Memory B cell (primary cell): ENCODE results near the gene FNDC8.
"Not testable (repeated sequence)": the region's sequence is repeated elsewhere in the genome, so short reads cannot be mapped to it uniquely, and the experiment has no call there.

Experiments used
- ATAC-seq: fragments of 150-1000 bp; cut with Tn5 transposase; 2 replicates; pipeline ENCODE4 v1.10.0; 2021; ENCODE audit warnings: low read depth, mild to moderate bottlenecking, moderate library complexity
- DNase-seq, 2 donors: peaks; one replicate each; pipeline ENCODE4 v3.0.0; 2022; ENCODE audit warnings: low spot score in 2 of 2
- H3K27ac Mint-ChIP-seq: one replicate; pipeline ENCODE4 v1.8.0; 2022; ENCODE audit warnings: mild to moderate bottlenecking, moderate library complexity, mixed read lengths
- H3K27me3 Mint-ChIP-seq: one replicate; pipeline ENCODE4 v1.8.0; 2022; ENCODE audit warnings: mixed read lengths
- H3K36me3 Mint-ChIP-seq: one replicate; pipeline ENCODE4 v1.8.0; 2022; ENCODE audit warnings: mild to moderate bottlenecking, mixed read lengths
- H3K4me1 Mint-ChIP-seq: one replicate; pipeline ENCODE4 v1.8.0; 2022; ENCODE audit warnings: mixed read lengths
- H3K4me3 Mint-ChIP-seq: one replicate; pipeline ENCODE4 v1.8.0; 2022; ENCODE audit warnings: mild to moderate bottlenecking, moderate library complexity, mixed read lengths
- H3K9me3 Mint-ChIP-seq: one replicate; pipeline ENCODE4 v1.8.0; 2022; ENCODE audit warnings: mixed read lengths

FNDC8 gene

DNA sequence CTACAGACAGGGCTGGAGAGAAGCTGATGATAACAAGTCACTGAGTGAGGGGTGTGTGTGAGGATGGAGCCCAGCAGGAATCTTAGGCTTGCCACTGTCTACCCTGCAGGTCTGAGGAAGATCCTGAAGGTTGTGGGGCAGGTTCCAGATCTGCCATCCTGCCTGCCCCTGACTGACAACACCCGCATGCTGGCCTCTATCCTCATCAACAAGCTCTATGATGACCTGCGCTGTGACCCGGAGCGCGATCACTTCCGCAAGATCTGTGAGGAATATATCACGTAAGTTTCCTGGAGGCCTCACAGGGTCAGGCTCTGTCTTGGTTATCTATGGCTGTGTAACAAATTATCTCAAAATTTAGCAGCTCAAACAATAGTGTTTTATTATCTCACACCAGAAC is 42.5 kb downstream of the FNDC8 start:
- DNase-seq (no peak), ATAC-seq (no peak)
- H3K4me3 Mint-ChIP-seq = no peak overlapping the region
- peaks cover 32% of the 10 kb centered on the region for H3K27me3 Mint-ChIP-seq
- no peak overlapping the region for H3K27ac Mint-ChIP-seq
- no peaks in the 10 kb centered on the region for H3K9me3 Mint-ChIP-seq
- no peaks in the 10 kb centered on the region for H3K36me3 Mint-ChIP-seq
- no peaks in the 10 kb centered on the region for H3K4me1 Mint-ChIP-seq

DNA sequence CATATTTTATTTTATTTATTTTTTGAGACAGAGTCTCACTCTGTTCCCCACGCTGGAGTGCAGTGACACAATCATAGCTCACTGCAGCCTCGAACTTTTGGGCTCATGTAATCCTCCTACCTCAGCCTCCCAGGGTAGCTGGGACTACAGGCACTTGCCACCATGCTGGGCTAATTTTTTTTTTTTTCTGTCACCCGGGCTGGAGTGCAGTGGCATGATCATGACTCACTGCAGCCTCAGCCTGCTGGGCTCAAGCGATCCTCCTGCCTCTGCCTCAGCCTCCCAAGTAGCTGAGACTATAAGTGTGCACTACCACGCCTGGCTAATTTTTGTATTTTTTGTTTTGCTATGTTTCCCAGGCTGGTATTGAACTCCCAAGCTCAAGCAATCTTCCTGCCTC is 43.3 kb downstream of the FNDC8 start:
- H3K27me3 Mint-ChIP-seq = peaks cover 32% of the 10 kb centered on the region
- no peaks in the 10 kb centered on the region for H3K4me1 Mint-ChIP-seq
- DNase-seq (no peak), ATAC-seq (no peak)
- no peaks in the 10 kb centered on the region for H3K9me3 Mint-ChIP-seq
- no peak overlapping the region for H3K27ac Mint-ChIP-seq
- no peaks in the 10 kb centered on the region for H3K36me3 Mint-ChIP-seq
- H3K4me3 Mint-ChIP-seq = no peak overlapping the region

DNA sequence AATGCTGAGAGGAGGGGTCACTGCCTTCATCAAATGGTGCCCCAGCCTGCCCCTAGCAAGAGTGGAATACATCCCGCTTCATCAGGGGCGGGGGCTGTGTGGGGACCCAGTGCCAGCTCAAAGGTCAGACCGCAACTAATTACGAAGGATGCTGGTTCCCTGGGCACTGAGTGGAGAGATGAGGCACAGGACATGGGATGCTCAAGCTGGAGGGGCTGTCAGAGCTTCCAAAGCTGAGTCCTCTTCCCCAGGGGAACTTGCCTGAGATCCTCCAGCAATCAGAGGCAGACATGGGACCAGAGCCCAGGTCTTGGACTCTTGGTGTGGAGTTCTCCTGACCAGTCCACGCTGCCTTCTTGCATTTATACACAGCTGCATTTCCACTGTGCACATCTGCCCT is 45.1 kb downstream of the FNDC8 start:
- DNase-seq = no peak
- H3K4me3 Mint-ChIP-seq = no peak overlapping the region
- peaks cover 24% of the 10 kb centered on the region for H3K27me3 Mint-ChIP-seq
- no peaks in the 10 kb centered on the region for H3K9me3 Mint-ChIP-seq
- ATAC-seq = no peak
- H3K27ac Mint-ChIP-seq = no peak overlapping the region
- H3K4me1 Mint-ChIP-seq = no peaks in the 10 kb centered on the region
- no peaks in the 10 kb centered on the region for H3K36me3 Mint-ChIP-seq

DNA sequence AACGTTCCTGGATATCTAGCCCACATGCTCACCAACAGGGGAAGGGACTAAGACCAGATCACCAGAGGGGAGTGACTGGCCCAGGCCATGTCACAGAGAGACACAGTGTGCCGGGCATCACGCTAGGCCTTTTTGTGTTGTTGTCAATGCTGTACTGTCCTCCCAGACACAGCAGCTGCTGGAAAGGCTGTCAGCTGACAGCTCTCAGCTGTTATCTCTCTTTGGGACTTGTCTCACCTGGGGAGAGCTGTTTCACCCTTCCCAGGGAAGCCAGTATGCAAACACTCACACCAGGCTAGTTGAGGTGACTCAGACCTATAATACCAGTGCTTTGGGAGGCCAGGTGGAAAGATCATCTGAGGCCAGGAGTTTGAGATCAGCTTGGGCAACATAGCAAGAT is 45.6 kb downstream of the FNDC8 start:
- Mint-ChIP-seq H3K27me3 (peaks cover 24% of the 10 kb centered on the region), H3K36me3 (no peaks in the 10 kb centered on the region), H3K4me1 (no peaks in the 10 kb centered on the region), H3K9me3 (no peaks in the 10 kb centered on the region), H3K27ac (no peak overlapping the region), H3K4me3 (no peak overlapping the region)
- ATAC-seq (no peak), DNase-seq (no peak)

DNA sequence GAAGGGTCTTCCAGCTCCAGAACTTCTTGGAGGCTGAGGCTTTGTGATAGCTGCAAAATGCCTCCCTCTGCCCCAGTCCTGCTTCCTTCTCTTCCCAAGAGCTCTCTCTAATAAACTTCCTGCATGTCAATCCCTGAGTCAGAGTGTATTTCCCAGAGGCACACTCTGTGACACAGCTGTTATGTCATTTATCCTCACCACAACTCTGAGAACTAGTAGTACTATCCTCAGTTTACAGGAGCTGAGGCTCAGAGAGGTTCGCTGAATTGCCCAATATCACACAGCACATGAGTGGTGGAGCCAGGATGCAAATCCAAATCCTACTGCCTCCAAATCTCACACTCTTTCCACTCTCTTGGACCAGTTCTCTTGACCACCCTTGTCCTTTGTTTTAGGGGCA is 46.3 kb downstream of the FNDC8 start:
- ATAC-seq = no peak
- Mint-ChIP-seq H3K27me3 (peaks cover 24% of the 10 kb centered on the region), H3K4me1 (no peaks in the 10 kb centered on the region), H3K36me3 (no peaks in the 10 kb centered on the region), H3K27ac (no peak overlapping the region), H3K4me3 (no peak overlapping the region), H3K9me3 (no peaks in the 10 kb centered on the region)
- no peak for DNase-seq

DNA sequence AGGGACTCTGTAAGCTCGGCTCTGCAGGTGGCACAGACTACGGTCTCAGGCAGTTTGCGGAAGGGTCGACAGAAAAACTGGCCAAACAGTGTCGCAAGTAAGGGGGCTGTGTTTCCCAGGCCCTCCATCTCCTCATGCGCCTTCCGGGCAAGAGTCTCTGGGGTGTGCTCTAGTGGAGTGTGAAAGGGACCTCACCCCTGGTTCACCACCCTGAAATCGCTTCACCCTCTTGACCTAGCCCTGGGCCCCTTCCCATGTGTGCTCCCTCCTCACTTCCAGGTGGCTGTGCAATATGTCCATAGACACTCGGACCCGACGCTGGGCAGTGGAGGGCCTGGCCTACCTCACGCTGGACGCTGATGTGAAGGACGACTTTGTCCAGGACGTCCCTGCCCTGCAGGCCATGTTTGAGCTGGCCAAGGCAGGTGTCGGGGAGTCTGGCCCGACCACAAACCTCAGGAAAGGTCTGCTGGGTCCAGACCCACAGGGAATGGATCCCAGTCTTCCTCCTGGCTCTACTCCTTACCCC is 48.5 kb downstream of the FNDC8 start:
- peaks cover 19% of the 10 kb centered on the region for H3K27me3 Mint-ChIP-seq
- no peak overlapping the region for H3K4me3 Mint-ChIP-seq
- no peaks in the 10 kb centered on the region for H3K36me3 Mint-ChIP-seq
- H3K4me1 Mint-ChIP-seq = no peaks in the 10 kb centered on the region
- ATAC-seq (no peak), DNase-seq (no peak)
- H3K9me3 Mint-ChIP-seq = no peaks in the 10 kb centered on the region
- H3K27ac Mint-ChIP-seq = no peak overlapping the region

DNA sequence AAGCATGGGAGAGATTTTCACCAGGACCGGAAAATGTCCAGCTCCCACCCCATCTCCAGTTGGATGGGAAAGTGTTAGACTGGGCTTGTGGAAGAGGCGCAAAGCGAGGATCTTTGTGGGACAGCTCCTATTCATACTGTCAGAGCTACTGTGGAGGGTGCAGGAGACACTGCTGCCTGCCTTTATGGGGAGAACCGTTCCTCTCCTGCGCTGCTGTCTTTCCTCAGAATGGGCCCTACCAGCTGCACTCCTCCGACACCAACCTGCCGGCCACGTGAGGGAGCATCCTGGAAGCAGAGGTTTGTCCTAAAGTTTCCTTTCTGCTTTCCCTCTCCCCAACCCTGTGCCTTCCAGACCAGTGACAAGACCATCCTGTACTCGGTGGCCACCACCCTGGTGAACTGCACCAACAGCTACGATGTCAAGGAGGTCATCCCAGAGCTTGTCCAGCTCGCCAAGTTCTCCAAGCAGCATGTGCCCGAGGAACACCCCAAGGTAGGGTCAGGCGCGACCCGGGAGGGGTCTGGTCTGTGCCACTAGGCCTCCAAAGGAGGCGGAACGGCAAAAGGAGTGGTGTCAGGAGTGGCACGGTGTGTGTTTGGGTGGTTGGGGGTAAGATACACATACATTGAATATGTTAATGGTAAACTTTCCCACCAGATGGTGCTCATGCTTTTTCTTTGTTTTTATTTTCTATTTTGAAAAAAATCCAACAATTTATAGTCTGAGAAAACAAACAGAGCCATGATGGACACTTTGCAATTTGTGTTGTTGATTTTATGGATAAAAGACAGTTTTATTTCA is 49.8 kb downstream of the FNDC8 start:
- ATAC-seq (peak; percentile 22), DNase-seq (no peak)
- Mint-ChIP-seq H3K9me3 (no peaks in the 10 kb centered on the region), H3K27me3 (peaks cover 17% of the 10 kb centered on the region), H3K27ac (no peak overlapping the region), H3K4me3 (no peak overlapping the region), H3K4me1 (no peaks in the 10 kb centered on the region), H3K36me3 (no peaks in the 10 kb centered on the region)

DNA sequence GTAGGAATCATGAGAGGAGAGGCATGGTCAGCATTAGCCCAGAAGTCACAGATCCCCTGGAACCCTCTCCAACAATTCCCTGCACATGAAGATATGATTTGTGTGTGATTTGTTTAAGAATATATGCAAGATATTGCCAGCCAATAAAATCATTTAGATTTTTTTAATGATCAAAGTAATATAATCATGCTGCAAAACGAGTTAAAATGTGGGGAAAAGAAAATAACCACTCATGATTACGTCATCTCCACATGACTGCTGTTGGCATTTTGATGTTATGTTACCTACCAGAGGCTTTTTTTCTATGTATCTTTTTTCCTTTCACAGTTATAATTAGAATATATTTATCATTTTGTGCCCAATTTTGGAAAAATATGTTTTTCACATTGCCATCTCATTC is 50.4 kb downstream of the FNDC8 start:
- ATAC-seq (no peak), DNase-seq (no peak)
- no peaks in the 10 kb centered on the region for H3K4me1 Mint-ChIP-seq
- no peaks in the 10 kb centered on the region for H3K9me3 Mint-ChIP-seq
- no peak overlapping the region for H3K4me3 Mint-ChIP-seq
- peaks cover 15% of the 10 kb centered on the region for H3K27me3 Mint-ChIP-seq
- H3K36me3 Mint-ChIP-seq = no peaks in the 10 kb centered on the region
- H3K27ac Mint-ChIP-seq = no peak overlapping the region

DNA sequence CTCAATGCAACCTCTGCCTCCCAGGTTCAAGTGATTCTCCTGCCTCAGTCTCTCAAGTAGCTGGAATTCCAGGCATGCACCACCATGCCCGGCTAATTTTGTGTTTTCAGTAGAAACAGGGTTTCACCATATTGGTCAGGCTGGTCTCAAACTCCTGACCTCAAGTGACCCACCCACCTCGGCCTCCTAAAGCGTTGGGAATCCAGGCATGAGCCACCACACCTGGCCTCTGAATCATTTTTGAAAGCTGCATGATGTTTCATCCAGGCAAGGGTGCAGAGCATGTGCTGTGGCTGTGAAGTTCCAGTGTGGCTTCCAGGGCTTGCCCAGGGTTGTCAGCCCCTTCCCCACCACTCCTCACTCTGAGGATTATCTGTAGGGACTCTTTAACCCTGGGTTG is 50.9 kb downstream of the FNDC8 start:
- not testable (repeated sequence) for H3K9me3 Mint-ChIP-seq, H3K4me3 Mint-ChIP-seq, DNase-seq, H3K36me3 Mint-ChIP-seq, ATAC-seq, H3K27ac Mint-ChIP-seq, H3K4me1 Mint-ChIP-seq
- peaks cover 15% of the 10 kb centered on the region for H3K27me3 Mint-ChIP-seq

DNA sequence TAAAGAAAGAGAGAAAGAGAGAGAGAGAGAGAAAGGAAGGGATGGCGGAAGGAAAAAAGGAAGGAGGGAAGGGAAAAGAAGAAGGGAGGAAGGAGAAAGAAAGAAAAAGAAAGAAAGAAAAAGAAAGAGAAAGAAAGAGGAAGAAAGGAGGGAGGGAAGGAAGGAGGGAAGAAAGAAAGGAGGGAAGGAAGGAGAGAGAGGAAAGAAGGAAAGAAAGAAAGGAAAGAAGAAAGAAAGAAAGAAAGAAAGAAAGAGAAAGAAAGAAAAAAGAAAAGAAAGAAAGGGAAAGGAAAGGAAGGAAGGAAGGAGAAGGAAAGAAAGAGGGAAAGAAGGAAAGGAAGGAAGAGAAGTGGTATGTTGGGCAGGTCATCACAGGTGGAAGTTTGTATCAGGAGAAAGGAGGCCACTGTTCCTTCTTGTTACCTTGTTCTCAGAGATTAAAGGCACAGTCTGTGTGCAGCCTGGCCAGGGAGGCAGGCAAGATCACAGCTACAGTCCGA is 53.5 kb downstream of the FNDC8 start:
- DNase-seq (no peak), ATAC-seq (no peak)
- H3K9me3 Mint-ChIP-seq = no peaks in the 10 kb centered on the region
- H3K36me3 Mint-ChIP-seq = no peaks in the 10 kb centered on the region
- peaks cover 10% of the 10 kb centered on the region for H3K27me3 Mint-ChIP-seq
- no peaks in the 10 kb centered on the region for H3K4me1 Mint-ChIP-seq
- no peak overlapping the region for H3K4me3 Mint-ChIP-seq
- no peak overlapping the region for H3K27ac Mint-ChIP-seq

DNA sequence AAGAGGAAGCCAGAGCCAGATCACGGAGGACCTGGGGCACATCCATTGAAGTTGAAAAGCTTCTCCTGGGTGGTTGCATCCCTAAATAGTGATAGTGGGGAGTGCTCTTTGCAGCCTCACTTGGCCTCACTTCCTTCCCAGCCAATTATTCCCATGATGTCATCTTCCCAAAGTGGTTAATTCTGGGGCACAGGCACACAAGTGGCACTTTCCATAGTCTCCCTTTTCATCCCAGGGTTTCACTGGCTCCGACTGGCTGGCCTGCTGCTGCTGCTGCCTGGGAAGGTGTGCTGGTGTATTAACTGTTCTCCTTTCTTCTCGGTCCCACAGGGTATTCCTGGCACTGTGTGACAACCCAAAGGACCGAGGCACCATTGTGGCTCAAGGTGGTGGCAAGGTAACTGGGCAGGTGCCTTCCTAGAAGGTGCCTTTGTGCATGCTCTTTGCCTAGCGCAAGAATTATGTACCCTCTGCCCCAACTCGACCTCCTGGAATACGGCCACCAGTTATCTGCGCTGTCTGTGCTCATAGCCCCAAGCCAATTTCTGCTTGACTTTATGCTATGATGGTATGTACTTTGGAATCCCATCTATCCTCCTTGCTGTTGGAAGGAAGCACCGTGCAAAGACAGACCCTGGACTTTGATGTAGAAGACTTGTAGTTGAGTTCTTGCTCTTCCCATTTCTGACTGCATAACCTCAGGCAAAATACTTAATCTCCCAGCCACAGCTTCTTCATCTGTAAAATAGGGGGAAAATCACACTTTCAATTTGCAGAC is 54.4 kb downstream of the FNDC8 start:
- peaks cover 10% of the 10 kb centered on the region for H3K27me3 Mint-ChIP-seq
- no peak overlapping the region for H3K4me3 Mint-ChIP-seq
- DNase-seq (peak in 1 of 2 donors; percentile 2), ATAC-seq (no peak)
- H3K27ac Mint-ChIP-seq = no peak overlapping the region
- H3K9me3 Mint-ChIP-seq = no peaks in the 10 kb centered on the region
- no peaks in the 10 kb centered on the region for H3K4me1 Mint-ChIP-seq
- no peaks in the 10 kb centered on the region for H3K36me3 Mint-ChIP-seq

DNA sequence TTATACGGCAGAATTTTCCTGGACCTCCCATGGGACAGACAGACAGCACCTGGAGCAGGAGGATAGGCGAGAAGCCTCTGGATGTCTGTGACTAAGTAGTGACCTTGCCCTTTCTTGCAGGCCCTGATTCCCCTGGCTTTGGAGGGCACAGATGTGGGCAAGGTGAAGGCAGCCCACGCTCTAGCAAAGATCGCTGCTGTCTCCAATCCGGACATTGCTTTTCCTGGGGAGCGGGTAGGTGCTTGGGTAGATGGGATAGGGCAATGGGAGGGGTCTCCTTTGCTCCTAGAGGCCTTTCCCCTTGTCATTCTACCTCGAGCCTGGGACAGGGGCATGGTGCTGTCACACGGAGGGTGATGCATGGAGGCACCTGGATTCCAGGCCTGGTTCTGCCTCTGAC is 55.5 kb downstream of the FNDC8 start:
- no peak for DNase-seq
- no peaks in the 10 kb centered on the region for H3K9me3 Mint-ChIP-seq
- no peaks in the 10 kb centered on the region for H3K4me1 Mint-ChIP-seq
- ATAC-seq = no peak
- H3K4me3 Mint-ChIP-seq = no peak overlapping the region
- H3K27me3 Mint-ChIP-seq = peaks cover 10% of the 10 kb centered on the region
- H3K27ac Mint-ChIP-seq = no peak overlapping the region
- H3K36me3 Mint-ChIP-seq = no peaks in the 10 kb centered on the region

DNA sequence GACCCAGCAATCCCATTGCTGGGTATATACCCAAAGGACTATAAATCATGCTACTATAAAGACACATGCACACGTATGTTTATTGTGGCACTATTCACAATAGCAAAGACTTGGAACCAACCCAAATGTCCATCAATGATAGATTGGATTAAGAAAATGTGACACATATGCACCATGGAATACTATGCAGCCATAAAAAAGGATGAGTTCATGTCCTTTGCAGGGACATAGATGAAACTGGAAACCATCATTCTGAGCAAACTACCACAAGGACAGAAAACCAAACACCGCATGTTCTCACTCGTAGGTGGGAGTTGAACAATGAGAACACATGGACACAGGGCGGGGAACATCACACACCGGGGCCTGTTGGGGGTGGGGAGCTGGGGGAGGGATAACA is 58.0 kb downstream of the FNDC8 start:
- H3K27ac Mint-ChIP-seq, DNase-seq, H3K9me3 Mint-ChIP-seq, ATAC-seq, H3K36me3 Mint-ChIP-seq, H3K4me1 Mint-ChIP-seq, H3K4me3 Mint-ChIP-seq: not testable (repeated sequence)
- peaks cover 14% of the 10 kb centered on the region for H3K27me3 Mint-ChIP-seq
